ENCODE results near the gene EDC3. TPM values are rescaled to one million over a fixed set of nuclear protein-coding genes. Genes with fewer than 3 reads are reported as not detected.

Gene EDC3
- total RNA-seq, 4 donors from 2014 or later: 14.4 to 18.8 (median 17.2) TPM

- Histone ChIP-seq H3K36me3 (peaks cover 4 to 100% (median 55%) of the 10 kb centered on the region in 3 donors), H3K4me1 (no peaks in the 10 kb centered on the region), H3K4me3 (no peak overlapping the region), H3K27me3 (no peaks in the 10 kb centered on the region), H3K9me3 (no peaks in the 10 kb centered on the region), H3K27ac (peak overlapping the region in 1 of 4 donors; percentile 45)
- 73% methylated on average over 10 of the region's 10 CpGs for WGBS, 2 donors
- no peak for DNase-seq (ENCODE audit: low spot score in 2 of 2)
- TF ChIP-seq CTCF (IDR thresholded peaks at IDR 0.05): no peak
Measured at GRCh38 chr15:74626752-74627692, 68.8 kb downstream of the EDC3 start.

GRCh38 chr15:74626336-74626735 lies 69.5 kb downstream of the EDC3 start:
- TF ChIP-seq EP300 (IDR thresholded peaks at IDR 0.05) (no peak), POLR2A (IDR thresholded peaks at IDR 0.05) (no peak), CTCF (IDR thresholded peaks at IDR 0.05) (no peak)
- DNase-seq (ENCODE audit: low spot score in 2 of 2): no peak
- H3K27me3 ChIP-seq: no peaks in the 10 kb centered on the region
- no peak overlapping the region for H3K27ac ChIP-seq
- H3K4me3 ChIP-seq: no peak overlapping the region
- 95 to 97% methylated on average over 7 of the region's 7 CpGs for WGBS, 2 donors
- peaks cover 4 to 100% (median 62%) of the 10 kb centered on the region in 3 donors for H3K36me3 ChIP-seq
- no peaks in the 10 kb centered on the region for H3K9me3 ChIP-seq
- peaks cover 0 to 3% (median 0%) of the 10 kb centered on the region in 4 donors for H3K4me1 ChIP-seq

- Histone ChIP-seq H3K9me3 (no peaks in the 10 kb centered on the region), H3K4me1 (peaks cover 0 to 9% (median 1%) of the 10 kb centered on the region in 4 donors), H3K4me3 (no peak overlapping the region), H3K27me3 (no peaks in the 10 kb centered on the region), H3K36me3 (peaks cover 4 to 100% (median 65%) of the 10 kb centered on the region in 3 donors), H3K27ac (no peak overlapping the region)
- WGBS, 2 donors: 73 to 78% methylated on average over 6 of the region's 6 CpGs
- TF ChIP-seq EP300 (IDR thresholded peaks at IDR 0.05) (no peak), CTCF (IDR thresholded peaks at IDR 0.05) (no peak), POLR2A (IDR thresholded peaks at IDR 0.05) (no peak)
- no peak for DNase-seq (ENCODE audit: low spot score in 2 of 2)
Measured at GRCh38 chr15:74625693-74626092, 70.1 kb downstream of the EDC3 start.

GRCh38 chr15:74624020-74624602 lies 71.7 kb downstream of the EDC3 start:
- Histone ChIP-seq H3K36me3 (peaks cover 4 to 100% (median 75%) of the 10 kb centered on the region in 3 donors), H3K27me3 (no peaks in the 10 kb centered on the region), H3K4me1 (peaks cover 0 to 20% (median 2%) of the 10 kb centered on the region in 4 donors), H3K27ac (no peak overlapping the region), H3K4me3 (no peak overlapping the region), H3K9me3 (no peaks in the 10 kb centered on the region)
- WGBS, 2 donors: 74 to 80% methylated on average over 7 of the region's 7 CpGs
- DNase-seq (ENCODE audit: low spot score in 2 of 2): no peak
- TF ChIP-seq POLR2A (IDR thresholded peaks at IDR 0.05) (no peak), EP300 (IDR thresholded peaks at IDR 0.05) (no peak), CTCF (IDR thresholded peaks at IDR 0.05) (no peak)

GRCh38 chr15:74622758-74623157 lies 73.1 kb downstream of the EDC3 start:
- 81% methylated on average over 3 of the region's 3 CpGs for WGBS, 2 donors
- H3K4me1 ChIP-seq: peaks cover 0 to 34% (median 11%) of the 10 kb centered on the region in 4 donors

More at GRCh38 chr15:74622758-74623157, 73.1 kb downstream of the EDC3 start:
- H3K9me3 ChIP-seq: no peaks in the 10 kb centered on the region
- H3K36me3 ChIP-seq: peaks cover 4 to 90% (median 65%) of the 10 kb centered on the region in 3 donors
- no peak for DNase-seq (ENCODE audit: low spot score in 2 of 2)
- no peak overlapping the region for H3K27ac ChIP-seq
- TF ChIP-seq CTCF (IDR thresholded peaks at IDR 0.05): no peak
- no peak for TF ChIP-seq POLR2A (IDR thresholded peaks at IDR 0.05)
- TF ChIP-seq EP300 (IDR thresholded peaks at IDR 0.05): no peak
- no peak overlapping the region for H3K4me3 ChIP-seq
- no peaks in the 10 kb centered on the region for H3K27me3 ChIP-seq
